Endometrial microvascular endothelial cells (primary cell): ENCODE data around the gene ADCY1. TPM values are rescaled to one million over a fixed set of nuclear protein-coding genes. Genes with fewer than 3 reads are reported as not detected.
"Not testable (repeated sequence)": the region's sequence is repeated elsewhere in the genome, so short reads cannot be mapped to it uniquely, and the experiment has no call there.

Experiments used
- in situ Hi-C: cut with HindIII; loops from 2 replicates; pipeline ENCODE4 v1.10.0; 2017; ENCODE audit warnings: low sequenced_read_pairs, low pct_unique_long_range_greater_than_20kb; ENCODE audit errors: inconsistent ontology term
- total RNA-seq: library from RNA; depleted of rRNA; stranded (reverse); fragments of >200 nt; gene quantifications from one replicate; pipeline ENCODE4 v1.2.3, GENCODE V29; 2015; ENCODE audit errors: inconsistent ontology term

The ADCY1 gene
- total RNA-seq, 1 donor from 2014 or later, result not detected

DNA sequence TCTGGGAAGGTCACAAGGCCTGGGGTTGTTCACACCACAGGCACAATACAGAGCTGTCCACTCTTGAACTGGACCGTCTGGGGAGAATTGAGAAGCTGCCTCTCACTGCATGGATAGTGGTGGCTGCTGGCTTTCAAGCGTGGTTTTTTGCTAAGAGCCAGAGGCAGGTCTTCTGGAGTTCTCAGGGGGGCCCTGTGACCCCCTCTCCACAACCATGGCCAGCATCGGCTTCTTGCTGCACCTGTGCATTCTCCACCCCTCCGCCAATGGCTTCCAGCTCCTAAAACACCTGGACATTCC lies 140.3 kb downstream of the ADCY1 start:
- in situ Hi-C loops, result no loop called here

DNA sequence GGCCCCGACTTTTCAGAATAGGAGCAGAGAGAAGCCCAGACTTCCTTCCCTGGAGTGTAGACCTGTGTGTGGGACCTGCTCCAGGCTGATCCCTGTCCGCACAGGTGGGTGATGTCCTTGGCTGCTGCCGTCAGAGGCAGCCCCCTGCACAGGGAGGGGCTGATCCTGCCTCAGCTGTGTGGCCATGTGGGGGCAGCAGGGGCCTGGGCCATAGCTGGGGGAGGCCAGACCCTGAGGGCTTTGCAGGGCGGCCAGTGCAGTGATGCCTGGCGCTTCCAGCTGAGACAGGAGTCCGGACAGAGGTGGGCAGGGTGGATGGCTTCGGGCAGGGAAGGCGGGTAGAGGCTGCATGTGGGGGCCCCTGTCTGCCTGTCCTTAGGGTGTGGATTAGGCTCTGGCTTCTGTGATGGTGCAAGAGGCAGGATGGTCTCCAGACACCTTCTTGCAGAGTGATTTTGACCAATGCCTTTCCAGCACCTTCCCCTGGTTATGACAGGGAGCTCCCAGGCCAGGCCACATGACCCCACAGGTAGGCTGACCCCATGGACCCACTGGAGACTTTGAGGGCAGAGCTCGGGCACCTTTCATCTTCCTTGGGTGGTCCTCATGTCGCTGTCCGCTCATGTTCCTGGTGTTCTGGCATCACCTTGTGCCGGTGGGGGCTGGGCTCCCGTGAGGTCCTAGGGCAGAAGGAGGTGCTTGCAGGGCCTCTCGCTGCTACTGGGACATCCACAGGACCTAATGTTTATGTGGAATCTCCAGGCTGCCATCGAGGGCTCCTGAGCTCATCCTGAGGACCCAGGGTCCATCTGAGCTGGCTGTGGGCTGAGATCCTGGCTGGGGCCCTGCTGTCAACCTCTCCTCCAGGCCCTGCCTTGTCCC lies 141.5 kb downstream of the ADCY1 start:
- in situ Hi-C loops, result no loop called here

GRCh38 chr7:45716380-45717203 lies 142.4 kb downstream of the ADCY1 start:
- in situ Hi-C loops, result no loop called here

DNA sequence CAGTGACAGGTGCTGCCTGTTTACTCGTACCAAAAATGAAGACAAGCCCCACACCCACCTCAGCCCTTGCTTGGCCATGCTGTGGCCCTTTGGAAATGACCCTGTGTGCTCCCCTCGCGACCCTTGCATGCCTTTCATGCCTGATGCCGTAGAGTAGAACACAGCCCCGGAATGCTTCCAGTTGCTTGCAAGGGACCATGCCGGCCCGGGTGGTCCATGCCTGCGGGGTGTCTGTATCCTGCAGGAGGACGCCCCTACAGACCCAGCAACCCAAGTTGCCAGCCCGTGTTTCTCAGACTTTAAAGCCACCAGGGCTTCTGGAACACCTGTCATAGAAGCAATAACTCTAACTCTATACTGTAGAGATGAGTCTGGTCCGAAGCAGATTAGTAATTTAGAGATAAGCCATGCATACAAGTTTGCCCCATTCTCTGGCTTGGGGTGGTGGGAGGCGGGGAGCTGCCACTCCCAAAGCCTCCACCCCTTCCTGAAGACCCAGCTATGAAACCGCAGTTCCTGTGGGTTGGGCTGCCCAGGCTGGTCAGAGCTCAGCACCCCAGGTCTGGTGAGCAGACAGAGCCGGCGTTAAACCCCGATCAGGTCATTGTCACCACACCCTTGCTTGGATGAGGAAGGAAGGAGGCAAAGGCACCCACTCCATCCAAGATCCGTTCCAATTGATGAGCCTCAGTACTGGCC lies 143.5 kb downstream of the ADCY1 start:
- in situ Hi-C loops, result no loop called here

DNA sequence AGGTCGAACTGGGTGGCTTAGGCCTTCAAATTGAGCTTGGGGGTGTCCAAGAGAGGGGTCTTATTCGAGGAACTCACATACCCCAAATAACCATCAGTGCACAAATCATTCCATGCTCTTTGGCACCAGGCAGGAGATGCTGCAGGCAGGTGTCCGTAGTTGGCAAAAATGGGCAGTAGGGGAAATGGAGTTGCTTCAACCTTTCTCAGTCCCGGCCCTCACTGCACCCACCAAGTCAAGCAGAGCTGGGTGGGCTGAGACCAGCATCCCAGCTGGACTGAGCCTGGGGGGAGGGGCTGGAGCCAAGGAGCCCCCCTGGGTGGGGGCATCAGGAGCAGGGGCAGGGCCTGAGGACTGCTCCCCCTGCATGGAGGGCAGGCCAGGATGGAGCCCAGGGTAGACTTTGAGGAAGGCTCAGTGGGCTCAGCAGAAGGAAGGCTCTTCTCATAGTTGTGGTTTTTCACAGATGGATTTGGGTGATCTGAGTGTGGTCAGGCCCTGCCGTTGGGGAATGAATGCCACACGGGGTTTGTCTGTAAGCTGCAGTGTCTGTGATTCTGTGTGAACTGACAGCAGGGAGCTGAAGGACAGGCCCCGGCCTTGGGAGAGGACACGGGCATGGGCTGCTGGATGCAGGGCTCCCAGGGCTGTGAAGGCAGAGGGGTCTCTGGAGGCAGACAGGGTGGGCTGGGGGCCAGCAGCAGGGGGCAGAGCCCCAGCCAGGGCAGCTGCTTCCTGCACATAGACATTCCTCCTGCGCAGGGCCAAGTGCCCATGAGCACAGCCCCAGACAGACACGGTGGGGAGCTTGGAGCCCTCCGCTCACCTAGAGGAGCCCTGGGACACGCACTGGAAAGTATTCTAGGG lies 144.5 kb downstream of the ADCY1 start:
- in situ Hi-C loops, result no loop called here

- in situ Hi-C loops, result no loop called here
These were observed 146.8 kb downstream of the ADCY1 start for GRCh38 chr7:45720989-45721388.

GRCh38 chr7:45721686-45722598 lies 147.8 kb downstream of the ADCY1 start:
- in situ Hi-C loops, result no loop called here

- in situ Hi-C loops, result not testable (repeated sequence)
These were observed 151.1 kb downstream of the ADCY1 start for GRCh38 chr7:45725231-45725630.

DNA sequence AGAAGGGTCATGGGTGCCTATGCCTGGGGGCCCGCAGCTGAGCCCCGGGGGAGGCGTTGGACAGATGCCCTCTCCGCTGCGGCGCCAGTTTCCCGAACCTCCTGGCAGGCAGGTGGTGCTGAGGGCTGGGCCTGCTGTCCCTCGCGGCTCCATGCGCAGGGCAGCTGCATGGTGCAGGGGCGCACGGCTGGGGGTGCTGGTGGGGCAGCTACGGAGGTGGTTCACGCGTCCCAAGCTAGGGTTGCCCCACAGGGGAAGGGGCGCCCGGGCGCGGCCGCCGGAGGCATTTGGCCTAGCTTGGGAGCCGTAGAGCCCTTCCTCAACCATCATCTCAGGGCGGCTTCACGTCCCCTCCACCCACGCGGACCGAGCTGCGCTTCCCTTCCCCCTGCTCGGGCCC lies 152.7 kb downstream of the ADCY1 start:
- in situ Hi-C loops, result no loop called here

GRCh38 chr7:45731692-45732443 lies 157.7 kb downstream of the ADCY1 start:
- in situ Hi-C loops, result not testable (repeated sequence)

- in situ Hi-C loops, result not testable (repeated sequence)
These were observed 164.8 kb downstream of the ADCY1 start for GRCh38 chr7:45738920-45739319.

DNA sequence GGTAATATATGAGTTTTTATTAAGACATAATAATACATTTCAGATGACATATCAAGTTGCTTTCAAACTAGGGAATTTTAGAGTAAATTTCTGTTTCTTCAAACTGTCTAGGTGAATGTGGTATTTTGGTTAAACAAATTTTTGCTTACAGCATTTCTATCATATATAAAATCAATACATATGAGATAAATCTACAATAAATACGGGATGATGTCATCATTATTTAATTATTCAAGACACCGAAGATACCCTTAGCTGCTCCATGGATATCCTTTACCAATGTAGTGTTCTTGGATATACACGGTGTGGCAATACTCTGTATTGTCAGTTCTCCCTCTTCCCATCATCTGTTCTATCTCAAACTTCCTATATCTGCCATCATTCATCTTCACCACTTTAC lies 166.4 kb downstream of the ADCY1 start:
- in situ Hi-C loops, result not testable (repeated sequence)

DNA sequence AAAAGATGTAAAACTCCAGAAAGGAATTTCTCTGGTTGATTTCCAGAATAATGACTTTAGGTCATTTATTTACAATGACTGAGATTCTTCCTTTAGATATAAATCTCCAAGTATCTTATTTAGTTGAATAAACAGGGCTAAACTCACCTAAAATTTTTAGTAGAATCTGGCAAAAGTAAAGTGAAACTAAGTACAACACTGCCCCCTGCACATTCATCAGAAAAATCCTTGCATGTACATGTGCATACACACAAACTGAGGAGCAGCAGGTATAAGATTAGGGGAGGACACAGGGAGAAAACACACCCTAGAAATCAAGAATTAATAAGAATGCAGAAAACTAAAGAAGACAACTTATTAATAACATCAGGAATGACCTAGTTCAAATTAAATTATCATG lies 174.8 kb downstream of the ADCY1 start:
- in situ Hi-C loops, result not testable (repeated sequence)

DNA sequence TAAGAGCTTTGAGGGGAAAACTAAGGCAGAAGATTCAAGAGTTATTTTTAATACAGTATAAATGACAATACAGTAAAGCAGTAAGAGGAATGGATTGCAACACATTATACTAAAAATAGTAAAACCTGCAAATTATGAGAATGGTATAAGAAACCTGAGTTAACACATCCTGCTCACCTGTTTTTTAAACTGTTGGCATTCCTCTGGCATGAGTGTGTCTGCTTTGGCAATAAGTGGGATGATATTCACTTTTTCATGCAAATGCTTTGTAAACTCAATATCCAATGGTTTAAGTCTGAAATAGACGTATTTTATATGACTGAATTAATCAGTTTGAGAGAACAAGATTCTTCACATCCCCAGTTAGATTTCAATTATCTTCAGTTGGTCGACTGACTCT lies 177.2 kb downstream of the ADCY1 start:
- in situ Hi-C loops, result not testable (repeated sequence)

- in situ Hi-C loops, result not testable (repeated sequence)
These were observed 182.2 kb downstream of the ADCY1 start for GRCh38 chr7:45756333-45756732.

GRCh38 chr7:45756757-45757156 lies 182.6 kb downstream of the ADCY1 start:
- in situ Hi-C loops, result not testable (repeated sequence)

- in situ Hi-C loops, result not testable (repeated sequence)
These were observed 185.3 kb downstream of the ADCY1 start for GRCh38 chr7:45759464-45759863.
